Inflammatory macrophage treated with lipopolysaccharide for 1 hour (primary cell): ENCODE data around the gene PRDX5.

Source experiments
- DNase-seq, 2 donors: peaks; one replicate each; pipeline ENCODE4 v3.0.0-alpha.2; 2020 to 2022

The PRDX5 gene

DNA sequence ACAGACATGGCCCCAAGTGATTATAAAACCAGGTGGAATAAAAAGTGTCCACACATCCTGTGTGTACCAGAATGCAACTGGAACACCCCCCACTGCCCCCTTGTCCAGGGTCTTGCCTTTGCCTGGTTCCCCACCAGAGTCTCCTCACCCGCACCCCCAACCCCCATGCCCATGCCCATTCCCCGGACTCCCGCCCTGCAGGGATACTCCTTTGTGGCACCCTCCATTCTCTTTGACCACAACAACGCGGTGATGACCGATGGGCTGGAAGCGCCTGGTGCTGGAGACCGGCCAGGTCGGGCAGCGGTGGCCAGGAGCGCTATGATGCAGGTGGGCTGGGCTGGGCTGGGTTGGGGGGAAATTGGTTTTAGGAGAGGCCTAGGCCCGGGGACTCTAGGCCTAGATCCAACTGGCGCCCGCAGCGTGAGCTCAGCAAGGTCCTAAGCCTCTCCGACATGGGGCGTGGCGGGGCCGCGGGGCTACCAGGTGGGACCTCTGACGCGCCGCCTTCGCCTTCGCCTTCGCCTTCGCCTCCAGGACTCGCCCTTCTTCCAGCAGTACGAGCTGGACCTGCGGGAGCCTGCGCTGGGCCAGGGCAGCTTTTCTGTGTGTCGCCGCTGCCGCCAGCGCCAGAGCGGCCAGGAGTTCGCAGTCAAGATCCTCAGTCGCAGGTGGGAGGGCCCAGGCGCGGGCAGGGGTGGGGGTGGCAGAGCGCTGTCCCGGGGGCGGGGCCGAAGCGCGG, 50.2 kb downstream of the PRDX5 start:
- no peak for DNase-seq

GRCh38 chr11:64368673-64369074, 50.8 kb downstream of the PRDX5 start:
- no peak for DNase-seq

DNA sequence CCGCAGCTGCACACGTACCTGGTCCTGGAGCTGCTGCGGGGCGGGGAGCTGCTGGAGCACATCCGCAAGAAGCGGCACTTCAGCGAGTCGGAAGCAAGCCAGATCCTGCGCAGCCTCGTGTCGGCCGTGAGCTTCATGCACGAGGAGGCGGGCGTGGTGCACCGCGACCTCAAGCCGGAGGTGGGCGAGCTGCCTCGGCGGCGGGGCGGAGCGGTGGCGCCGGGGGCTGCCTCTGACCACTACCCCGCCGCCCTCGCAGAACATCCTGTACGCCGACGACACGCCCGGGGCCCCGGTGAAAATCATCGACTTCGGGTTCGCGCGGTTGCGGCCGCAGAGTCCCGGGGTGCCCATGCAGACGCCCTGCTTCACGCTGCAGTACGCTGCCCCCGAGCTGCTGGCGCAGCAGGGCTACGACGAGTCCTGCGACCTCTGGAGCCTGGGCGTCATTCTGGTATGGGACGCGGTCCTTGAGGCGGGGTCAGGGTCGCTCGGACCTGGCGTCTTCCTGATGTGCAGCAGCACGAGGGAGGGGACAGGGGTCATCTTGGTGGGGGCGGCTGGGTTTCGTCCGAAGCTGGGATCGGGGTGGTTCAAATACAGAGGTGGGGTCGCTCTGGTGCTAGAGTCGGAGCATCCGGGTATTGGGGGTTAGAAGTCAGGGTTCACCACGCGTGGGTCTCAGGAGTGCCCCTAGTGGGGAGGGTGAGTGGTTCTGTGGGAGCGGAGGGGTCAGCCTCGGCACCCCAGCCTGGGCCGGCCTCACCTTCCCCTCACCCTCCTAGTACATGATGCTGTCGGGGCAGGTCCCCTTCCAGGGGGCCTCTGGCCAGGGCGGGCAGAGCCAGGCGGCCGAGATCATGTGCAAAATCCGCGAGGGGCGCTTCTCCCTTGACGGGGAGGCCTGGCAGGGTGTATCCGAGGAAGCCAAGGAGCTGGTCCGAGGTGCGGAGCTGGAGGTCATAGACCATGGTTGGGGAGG, 51.8 kb downstream of the PRDX5 start:
- DNase-seq = no peak

GRCh38 chr11:64371201-64371600, 53.3 kb downstream of the PRDX5 start:
- no peak for DNase-seq
